Activated CD8-positive, alpha-beta T cell treated with anti-CD3 and anti-CD28 coated beads for 36 hours (primary cell): ENCODE data around the gene SVEP1. TPM values are rescaled to one million over a fixed set of nuclear protein-coding genes. Genes with fewer than 3 reads are reported as not detected.
"Not testable (repeated sequence)": the region's sequence is repeated elsewhere in the genome, so short reads cannot be mapped to it uniquely, and the experiment has no call there.

Experiments
- ATAC-seq: fragments of 200-7000 bp; cut with Tn5 transposase; one replicate; pipeline ENCODE4 v1.10.0; 2021; ENCODE audit warnings: mild to moderate bottlenecking, moderate library complexity
- CTCF ChIA-PET: fragments of 350-600 bp; sonication (Branson Sonifier 250); formaldehyde crosslinking; loops from one replicate; lab custom pipeline; 2021; ENCODE audit warnings: antibody characterized with exemption; lab: Charles Lee
- POLR2A ChIA-PET: fragments of 350-600 bp; sonication (Branson Sonifier 250); formaldehyde crosslinking; loops from one replicate; lab custom pipeline; 2021; ENCODE audit warnings: antibody characterized with exemption; lab: Charles Lee
- DNase-seq: peaks from one replicate; pipeline ENCODE4 v3.0.0-alpha.2; 2020
- H3K27ac Mint-ChIP-seq: one replicate; pipeline ENCODE4 v1.8.0; 2021; ENCODE audit warnings: mild to moderate bottlenecking, mixed read lengths
- H3K27me3 Mint-ChIP-seq: one replicate; pipeline ENCODE4 v1.8.0; 2021; ENCODE audit warnings: mixed read lengths
- H3K36me3 Mint-ChIP-seq: one replicate; pipeline ENCODE4 v1.8.0; 2021; ENCODE audit warnings: low read depth, mixed read lengths
- H3K4me1 Mint-ChIP-seq: one replicate; pipeline ENCODE4 v1.8.0; 2021; ENCODE audit warnings: low read depth, mixed read lengths
- H3K4me3 Mint-ChIP-seq: one replicate; pipeline ENCODE4 v1.8.0; 2021; ENCODE audit warnings: mild to moderate bottlenecking, moderate library complexity, mixed read lengths
- H3K9me3 Mint-ChIP-seq: one replicate; pipeline ENCODE4 v1.8.0; 2021; ENCODE audit warnings: mixed read lengths
- CTCF ChIP-seq: fragments of 200-600 bp; IDR thresholded peaks from one replicate; pipeline ENCODE4 v1.8.0; 2022; ENCODE audit warnings: antibody characterized with exemption, mild to moderate bottlenecking
- intact Hi-C: fragments of 100-400 bp; cut with micrococcal nuclease; formaldehyde crosslinking; loops from one replicate; pipeline ENCODE4 v1.10.0; 2022
- total RNA-seq, 2 experiments: library from RNA; stranded (reverse); gene quantifications; one replicate each; pipeline ENCODE4 v1.2.3, GENCODE V29; 2021

The SVEP1 gene
- total RNA-seq, 2 experiments from 2014 or later, result not detected

DNA sequence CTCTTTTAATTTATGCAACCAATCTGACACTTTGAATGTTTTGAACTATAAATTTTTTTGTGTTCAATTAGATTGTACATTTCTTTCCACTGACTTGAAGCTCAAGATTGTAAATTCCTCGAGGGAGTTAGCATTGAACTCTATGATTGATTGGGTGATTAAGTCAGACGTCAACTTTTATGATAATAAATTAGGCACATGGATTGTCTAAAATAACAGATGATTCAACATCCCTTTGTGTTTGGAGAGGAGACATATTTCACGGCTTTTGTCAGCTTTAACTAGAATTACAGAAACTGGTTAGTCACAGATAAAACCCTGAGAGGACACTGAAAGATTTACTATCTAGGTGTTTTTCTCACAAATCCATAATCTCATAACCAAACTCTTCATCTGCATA, 209.2 kb downstream of the SVEP1 start:
- POLR2A ChIA-PET, result no interaction called here
- intact Hi-C loops, result no loop called here
- no peaks in the 10 kb centered on the region for H3K9me3 Mint-ChIP-seq

GRCh38 chr9:110364451-110364850, 215.1 kb downstream of the SVEP1 start:
- no peak overlapping the region for H3K27ac Mint-ChIP-seq
- no peaks in the 10 kb centered on the region for H3K9me3 Mint-ChIP-seq
- H3K36me3 Mint-ChIP-seq, result no peaks in the 10 kb centered on the region
- CTCF ChIA-PET, result no interaction called here
- no peak overlapping the region for H3K4me3 Mint-ChIP-seq
- POLR2A ChIA-PET, result no interaction called here
- H3K4me1 Mint-ChIP-seq, result no peaks in the 10 kb centered on the region
- intact Hi-C loops, result no loop called here
- DNase-seq, result no peak
- TF ChIP-seq CTCF, result no peak
- no peaks in the 10 kb centered on the region for H3K27me3 Mint-ChIP-seq
- no peak for ATAC-seq

More for the DNA sequence above, 209.2 kb downstream of the SVEP1 start:
- ATAC-seq (no peak), DNase-seq (no peak)
- no peaks in the 10 kb centered on the region for H3K36me3 Mint-ChIP-seq
- no peak overlapping the region for H3K27ac Mint-ChIP-seq
- H3K4me3 Mint-ChIP-seq, result no peak overlapping the region
- no peak for TF ChIP-seq CTCF
- no peaks in the 10 kb centered on the region for H3K4me1 Mint-ChIP-seq
- no peaks in the 10 kb centered on the region for H3K27me3 Mint-ChIP-seq
- CTCF ChIA-PET, result no interaction called here

- ATAC-seq, POLR2A ChIA-PET, H3K27ac Mint-ChIP-seq: not testable (repeated sequence)
These were observed 220.5 kb downstream of the SVEP1 start for GRCh38 chr9:110358992-110359391.

DNA sequence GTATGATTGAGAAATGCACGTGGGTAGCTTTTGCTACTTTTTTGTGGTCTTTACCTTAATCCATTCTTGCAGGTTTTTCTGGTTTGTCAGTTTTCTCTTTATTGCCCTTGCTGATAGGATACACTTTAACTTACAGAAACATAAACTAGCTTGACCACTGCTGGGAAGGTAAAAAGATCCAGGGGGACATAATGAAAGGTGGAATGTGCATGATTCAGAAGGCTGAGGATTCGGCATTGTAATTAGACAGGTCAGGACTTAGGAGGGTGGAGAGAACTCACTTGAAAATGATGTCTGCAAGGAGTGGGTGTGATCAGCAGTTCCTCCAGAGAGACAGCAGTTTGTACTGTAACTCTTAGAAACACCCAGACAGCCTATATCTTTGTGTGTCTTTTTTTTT, 222.0 kb downstream of the SVEP1 start:
- H3K36me3 Mint-ChIP-seq, result no peaks in the 10 kb centered on the region
- ATAC-seq (no peak), DNase-seq (no peak)
- no peak for TF ChIP-seq CTCF
- no peak overlapping the region for H3K27ac Mint-ChIP-seq
- ChIA-PET CTCF (no interaction called here), POLR2A (no interaction called here)
- no peaks in the 10 kb centered on the region for H3K9me3 Mint-ChIP-seq
- intact Hi-C loops, result no loop called here
- no peaks in the 10 kb centered on the region for H3K27me3 Mint-ChIP-seq
- H3K4me3 Mint-ChIP-seq, result no peak overlapping the region
- H3K4me1 Mint-ChIP-seq, result no peaks in the 10 kb centered on the region

More at GRCh38 chr9:110358992-110359391, 220.5 kb downstream of the SVEP1 start:
- H3K9me3 Mint-ChIP-seq, H3K4me3 Mint-ChIP-seq, CTCF ChIA-PET, H3K36me3 Mint-ChIP-seq, DNase-seq, H3K27me3 Mint-ChIP-seq, intact Hi-C loops, H3K4me1 Mint-ChIP-seq: not testable (repeated sequence)

DNA sequence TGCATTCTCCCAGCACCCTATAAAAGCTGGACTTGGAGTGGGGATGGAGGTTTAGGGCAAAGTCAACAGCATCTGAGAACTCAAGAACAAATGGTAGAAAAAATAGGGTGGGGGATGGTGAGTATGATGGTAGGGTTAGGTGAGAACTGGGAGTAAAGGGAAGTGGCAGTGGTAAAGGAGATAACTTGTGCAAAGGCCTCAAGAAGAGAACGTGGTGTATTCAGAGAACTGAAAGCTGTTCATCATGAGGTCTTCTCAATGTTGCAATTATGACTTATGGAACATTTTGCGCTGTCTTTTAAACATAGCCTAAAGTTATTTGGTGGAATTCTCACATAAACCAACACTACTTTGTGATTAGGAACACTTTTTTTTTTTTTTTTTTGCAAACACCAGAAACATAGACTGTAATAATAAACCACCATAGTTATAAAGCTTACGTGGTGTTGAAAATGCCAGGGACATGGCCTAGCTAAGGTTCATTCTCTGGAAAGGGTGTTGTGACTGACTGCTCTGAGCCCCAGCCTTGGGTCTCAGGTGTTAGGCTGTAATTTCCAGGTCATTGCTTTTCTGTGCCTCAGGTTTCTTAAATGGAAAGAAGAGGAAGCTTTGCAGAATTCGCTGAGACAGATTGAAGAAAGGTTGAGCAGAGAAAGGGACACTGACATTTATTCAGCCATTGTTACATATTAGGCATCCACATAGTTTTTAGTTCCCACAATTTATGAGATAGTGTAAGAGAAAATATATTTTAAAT, 222.7 kb downstream of the SVEP1 start:
- no peaks in the 10 kb centered on the region for H3K27me3 Mint-ChIP-seq
- ChIA-PET CTCF (no interaction called here), POLR2A (no interaction called here)
- H3K4me1 Mint-ChIP-seq, result no peaks in the 10 kb centered on the region
- ATAC-seq (no peak), DNase-seq (no peak)
- H3K27ac Mint-ChIP-seq, result no peak overlapping the region
- no peak overlapping the region for H3K4me3 Mint-ChIP-seq
- no peaks in the 10 kb centered on the region for H3K9me3 Mint-ChIP-seq
- no peak for TF ChIP-seq CTCF
- intact Hi-C loops, result no loop called here
- no peaks in the 10 kb centered on the region for H3K36me3 Mint-ChIP-seq
